ENCODE results near the gene CHTF18.
A peak's percentile ranks its signal among the peaks of the same experiment; 100 is the strongest.
"Not testable (repeated sequence)": the region's sequence is repeated elsewhere in the genome, so short reads cannot be mapped to it uniquely, and the experiment has no call there.

Gene CHTF18

GRCh38 chr16:788399-789126 is at the start of gene CHTF18:
CHTF18 (plus strand) TSS chr16:788620; CDS start chr16:788685, 65 bp downstream.
- ATAC-seq (replicated peaks; ENCODE audit: extremely low read depth, poor library complexity, severe bottlenecking) (peak; percentile 96), DNase-seq (ENCODE audit: low spot score in 2 of 2) (peak; percentile 83 to 93)
- Mint-ChIP-seq H3K36me3 (ENCODE audit: insufficient read depth) (peaks cover 11% of the 10 kb centered on the region), H3K4me1 (peaks cover 21% of the 10 kb centered on the region), H3K4me3 (peak within 1 kb of the TSS; percentile 80), H3K9me3 (no peaks in the 10 kb centered on the region), H3K27me3 (no peaks in the 10 kb centered on the region), H3K27ac (ENCODE audit: low read depth) (no peak within 1 kb of the TSS)

GRCh38 chr16:739560-740458 is 48.6 kb upstream of the CHTF18 start:
- Mint-ChIP-seq H3K4me3 (peak overlapping the region; percentile 69), H3K36me3 (ENCODE audit: insufficient read depth) (peaks cover 31% of the 10 kb centered on the region), H3K9me3 (no peaks in the 10 kb centered on the region), H3K27me3 (no peaks in the 10 kb centered on the region), H3K27ac (ENCODE audit: low read depth) (no peak overlapping the region), H3K4me1 (peaks cover 6% of the 10 kb centered on the region)
- DNase-seq (ENCODE audit: low spot score in 2 of 2) (no peak), ATAC-seq (replicated peaks; ENCODE audit: extremely low read depth, poor library complexity, severe bottlenecking) (no peak)

- no peak overlapping the region for H3K27ac Mint-ChIP-seq (ENCODE audit: low read depth)
- H3K9me3 Mint-ChIP-seq = no peaks in the 10 kb centered on the region
- H3K4me3 Mint-ChIP-seq = peak overlapping the region; percentile 69
- peak; percentile 21 for ATAC-seq (replicated peaks; ENCODE audit: extremely low read depth, poor library complexity, severe bottlenecking)
- H3K4me1 Mint-ChIP-seq = peaks cover 1% of the 10 kb centered on the region
- H3K36me3 Mint-ChIP-seq (ENCODE audit: insufficient read depth) = peaks cover 31% of the 10 kb centered on the region
- DNase-seq (ENCODE audit: low spot score in 2 of 2) = no peak
- H3K27me3 Mint-ChIP-seq = no peaks in the 10 kb centered on the region
Measured at GRCh38 chr16:740459-740763, 48.0 kb upstream of the CHTF18 start.

DNA sequence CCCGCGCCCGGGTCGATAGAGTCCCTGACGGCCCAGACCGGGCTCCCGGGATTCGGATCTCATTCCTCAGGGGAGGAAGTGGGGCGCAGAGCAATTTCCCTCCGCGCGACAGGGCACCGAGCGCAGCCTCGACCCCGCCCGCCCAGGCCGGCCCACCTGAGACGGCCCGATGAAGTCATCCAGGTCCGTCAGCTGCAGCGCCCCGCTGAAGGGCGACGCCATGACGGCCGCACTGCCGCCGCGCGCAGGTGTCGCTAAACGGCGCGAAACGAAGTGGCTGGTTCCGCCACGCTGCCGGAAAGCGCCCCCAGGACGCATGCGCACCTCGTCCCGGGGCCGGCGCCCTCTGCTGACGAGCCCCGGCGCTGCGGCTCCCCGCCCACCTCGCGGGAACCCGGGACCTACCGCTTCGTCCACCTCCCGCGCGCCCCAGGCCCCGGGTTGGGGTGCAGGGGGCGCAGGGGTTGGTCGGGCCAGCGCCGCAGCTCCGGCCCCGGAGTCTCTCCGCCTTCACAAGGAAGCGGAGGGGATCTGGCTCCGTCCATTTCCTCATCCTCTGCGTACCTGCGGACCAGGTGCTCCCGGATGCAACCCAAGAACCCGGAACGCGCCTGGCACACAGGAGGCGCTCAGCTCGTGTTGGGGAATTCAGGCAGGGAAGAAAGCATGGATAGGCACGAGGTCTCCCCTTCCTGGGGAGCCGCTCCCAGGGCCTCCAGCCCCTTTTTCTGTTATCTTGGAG is 47.5 kb upstream of the CHTF18 start, which contains the start of gene CIAO3:
CIAO3 (minus strand) TSS at position 234 of the 742 bp plus-strand sequence; CDS start at position 222, 12 bp downstream.
- H3K27ac Mint-ChIP-seq (ENCODE audit: low read depth) = no peak within 1 kb of the TSS
- peak within 1 kb of the TSS; percentile 69 for H3K4me3 Mint-ChIP-seq
- H3K27me3 Mint-ChIP-seq = no peaks in the 10 kb centered on the region

DNA sequence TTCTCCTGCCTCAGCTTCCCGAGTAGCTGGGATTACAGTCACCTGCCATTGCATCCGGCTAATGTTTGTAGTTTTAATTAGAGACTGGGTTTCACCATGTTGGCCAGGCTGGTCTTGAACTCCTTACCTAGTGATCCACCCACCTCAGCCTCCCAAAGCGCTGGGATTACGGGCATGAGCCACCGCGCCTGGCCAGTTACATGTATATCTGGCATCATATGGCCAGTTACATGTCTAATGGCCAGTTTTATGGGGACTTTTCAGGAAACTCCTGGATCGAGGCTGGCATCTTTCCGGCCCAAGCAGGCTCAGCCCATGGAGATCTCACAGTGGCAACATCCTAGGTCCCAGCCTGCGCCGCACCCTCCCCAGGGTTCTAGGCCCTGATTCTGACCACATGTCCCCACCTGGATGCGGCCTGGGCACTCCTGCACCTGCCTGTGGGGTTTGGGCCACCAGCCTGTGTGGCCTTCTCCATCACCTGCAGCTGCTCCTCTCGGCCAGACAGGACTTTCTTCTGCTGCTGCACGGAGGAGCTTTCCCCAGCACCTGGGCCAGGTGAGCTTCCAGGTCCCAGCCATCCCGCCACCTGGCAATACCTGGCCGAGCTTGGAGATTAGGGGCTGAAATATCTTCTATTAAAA is 46.3 kb upstream of the CHTF18 start:
- Mint-ChIP-seq H3K27ac (ENCODE audit: low read depth) (no peak overlapping the region), H3K4me1 (no peaks in the 10 kb centered on the region), H3K36me3 (ENCODE audit: insufficient read depth) (peaks cover 18% of the 10 kb centered on the region), H3K9me3 (no peaks in the 10 kb centered on the region), H3K27me3 (no peaks in the 10 kb centered on the region), H3K4me3 (peak overlapping the region; percentile 69)
- DNase-seq (ENCODE audit: low spot score in 2 of 2) = no peak
- ATAC-seq (replicated peaks; ENCODE audit: extremely low read depth, poor library complexity, severe bottlenecking) = no peak

More for the DNA sequence above, 47.5 kb upstream of the CHTF18 start, which contains the start of gene CIAO3:
- DNase-seq (ENCODE audit: low spot score in 2 of 2) = peak; percentile 88 to 97
- Mint-ChIP-seq H3K4me1 (no peaks in the 10 kb centered on the region), H3K36me3 (ENCODE audit: insufficient read depth) (peaks cover 27% of the 10 kb centered on the region), H3K9me3 (no peaks in the 10 kb centered on the region)
- ATAC-seq (replicated peaks; ENCODE audit: extremely low read depth, poor library complexity, severe bottlenecking) = peak; percentile 85

DNA sequence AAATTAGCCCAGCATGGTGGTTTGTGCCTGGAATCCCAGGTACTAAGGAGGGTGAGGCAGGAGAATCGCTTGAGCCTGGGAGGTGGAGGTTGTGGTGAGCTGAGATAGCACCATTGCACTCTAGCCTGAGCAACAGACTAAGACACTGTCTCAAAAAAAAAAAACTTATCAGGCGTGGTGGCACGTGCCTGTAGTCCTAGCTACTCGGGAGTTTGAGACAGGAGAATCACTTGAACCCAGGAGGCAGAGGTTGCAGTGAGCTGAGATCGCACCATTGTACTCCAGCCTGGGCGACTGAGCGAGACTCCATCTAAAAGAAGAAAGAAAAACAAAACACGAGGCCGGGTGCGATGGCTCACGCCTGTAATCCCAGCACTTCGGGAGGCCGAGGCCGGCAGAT is 45.5 kb upstream of the CHTF18 start:
- ATAC-seq (replicated peaks; ENCODE audit: extremely low read depth, poor library complexity, severe bottlenecking); H3K27ac Mint-ChIP-seq (ENCODE audit: low read depth); H3K4me1 Mint-ChIP-seq; H3K4me3 Mint-ChIP-seq; H3K27me3 Mint-ChIP-seq; DNase-seq (ENCODE audit: low spot score in 2 of 2); H3K9me3 Mint-ChIP-seq: not testable (repeated sequence)
- peaks cover 13% of the 10 kb centered on the region for H3K36me3 Mint-ChIP-seq (ENCODE audit: insufficient read depth)

GRCh38 chr16:743794-744500 is 44.5 kb upstream of the CHTF18 start:
- Mint-ChIP-seq H3K27ac (ENCODE audit: low read depth) (no peak overlapping the region), H3K27me3 (no peaks in the 10 kb centered on the region), H3K4me1 (no peaks in the 10 kb centered on the region), H3K9me3 (no peaks in the 10 kb centered on the region), H3K4me3 (no peak overlapping the region), H3K36me3 (ENCODE audit: insufficient read depth) (peaks cover 5% of the 10 kb centered on the region)
- ATAC-seq (replicated peaks; ENCODE audit: extremely low read depth, poor library complexity, severe bottlenecking) = no peak
- DNase-seq (ENCODE audit: low spot score in 2 of 2) = no peak

DNA sequence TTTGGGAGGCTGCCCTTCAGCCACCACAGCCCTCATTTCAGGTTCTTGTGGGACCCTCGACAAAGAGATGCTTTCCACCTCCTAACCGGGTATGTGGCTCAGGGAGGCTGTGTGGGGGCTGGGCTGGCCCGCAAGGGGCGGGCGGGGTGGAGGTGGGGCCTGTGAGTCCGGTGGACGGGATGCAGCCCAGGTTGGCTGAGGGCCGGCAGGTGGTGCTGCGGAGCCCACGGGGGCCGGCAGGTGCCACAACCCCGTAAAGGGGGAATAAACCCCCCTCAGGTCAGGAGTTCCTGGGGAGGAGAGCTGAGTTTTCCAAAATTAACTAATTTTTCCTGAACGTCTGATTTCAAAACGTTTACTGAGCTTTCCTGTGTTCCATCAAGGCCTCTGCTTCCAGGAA is 42.7 kb upstream of the CHTF18 start:
- Mint-ChIP-seq H3K4me3 (no peak overlapping the region), H3K36me3 (ENCODE audit: insufficient read depth) (peaks cover 2% of the 10 kb centered on the region), H3K4me1 (no peaks in the 10 kb centered on the region), H3K9me3 (no peaks in the 10 kb centered on the region), H3K27ac (ENCODE audit: low read depth) (no peak overlapping the region), H3K27me3 (no peaks in the 10 kb centered on the region)
- DNase-seq (ENCODE audit: low spot score in 2 of 2) = no peak
- ATAC-seq (replicated peaks; ENCODE audit: extremely low read depth, poor library complexity, severe bottlenecking) = no peak

GRCh38 chr16:746637-747036 is 41.8 kb upstream of the CHTF18 start:
- Mint-ChIP-seq H3K36me3 (ENCODE audit: insufficient read depth) (no peaks in the 10 kb centered on the region), H3K9me3 (no peaks in the 10 kb centered on the region), H3K27ac (ENCODE audit: low read depth) (no peak overlapping the region), H3K27me3 (no peaks in the 10 kb centered on the region), H3K4me3 (no peak overlapping the region), H3K4me1 (no peaks in the 10 kb centered on the region)
- DNase-seq (ENCODE audit: low spot score in 2 of 2) (no peak), ATAC-seq (replicated peaks; ENCODE audit: extremely low read depth, poor library complexity, severe bottlenecking) (no peak)

GRCh38 chr16:747978-748746 is 40.3 kb upstream of the CHTF18 start:
- Mint-ChIP-seq H3K27me3 (no peaks in the 10 kb centered on the region), H3K9me3 (no peaks in the 10 kb centered on the region), H3K27ac (ENCODE audit: low read depth) (no peak overlapping the region), H3K36me3 (ENCODE audit: insufficient read depth) (no peaks in the 10 kb centered on the region), H3K4me3 (no peak overlapping the region), H3K4me1 (no peaks in the 10 kb centered on the region)
- DNase-seq (ENCODE audit: low spot score in 2 of 2) (no peak), ATAC-seq (replicated peaks; ENCODE audit: extremely low read depth, poor library complexity, severe bottlenecking) (no peak)

GRCh38 chr16:749010-749409 is 39.4 kb upstream of the CHTF18 start:
- DNase-seq (ENCODE audit: low spot score in 2 of 2) (no peak), ATAC-seq (replicated peaks; ENCODE audit: extremely low read depth, poor library complexity, severe bottlenecking) (no peak)
- Mint-ChIP-seq H3K36me3 (ENCODE audit: insufficient read depth) (no peaks in the 10 kb centered on the region), H3K9me3 (no peaks in the 10 kb centered on the region), H3K27me3 (no peaks in the 10 kb centered on the region), H3K4me1 (no peaks in the 10 kb centered on the region), H3K27ac (ENCODE audit: low read depth) (no peak overlapping the region), H3K4me3 (no peak overlapping the region)
